Measurements from ENCODE around the gene DUT. TPM values are rescaled to one million over a fixed set of nuclear protein-coding genes. Genes with fewer than 3 reads are reported as not detected.

The DUT gene
- total RNA-seq, 3 donors from 2014 or later = 101 to 105 (median 105) TPM

DNA sequence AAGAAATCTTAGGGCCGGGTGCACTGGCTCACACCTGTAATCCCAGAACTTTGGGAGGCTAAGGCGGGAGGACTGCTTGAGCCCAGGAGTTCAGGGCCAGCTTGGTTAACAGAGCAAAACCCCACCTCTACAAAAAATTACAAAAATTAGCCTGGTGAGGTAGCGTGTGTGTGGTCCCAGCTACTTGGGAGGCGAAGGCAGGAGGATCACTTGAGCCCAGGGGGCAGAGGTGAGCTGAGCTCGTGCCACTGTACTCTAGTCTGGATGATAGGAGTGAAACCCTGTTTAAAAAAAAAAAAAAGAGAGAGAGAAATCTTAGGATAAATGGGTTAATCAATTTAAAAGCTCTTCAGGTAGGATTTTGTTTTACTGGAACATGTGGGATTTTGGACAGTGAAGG lies 31.2 kb upstream of the DUT start:
- DNase-seq (ENCODE audit: low spot score in 2 of 2) = no peak
- Histone ChIP-seq H3K9me3 (no peaks in the 10 kb centered on the region), H3K27ac (no peak overlapping the region), H3K27me3 (no peaks in the 10 kb centered on the region), H3K36me3 (no peaks in the 10 kb centered on the region), H3K4me3 (no peak overlapping the region), H3K4me1 (no peaks in the 10 kb centered on the region)
- intact Hi-C loops (cut with DNase I; ENCODE audit: low total_unique reads) = no loop called here
- TF ChIP-seq, protein P1, sequence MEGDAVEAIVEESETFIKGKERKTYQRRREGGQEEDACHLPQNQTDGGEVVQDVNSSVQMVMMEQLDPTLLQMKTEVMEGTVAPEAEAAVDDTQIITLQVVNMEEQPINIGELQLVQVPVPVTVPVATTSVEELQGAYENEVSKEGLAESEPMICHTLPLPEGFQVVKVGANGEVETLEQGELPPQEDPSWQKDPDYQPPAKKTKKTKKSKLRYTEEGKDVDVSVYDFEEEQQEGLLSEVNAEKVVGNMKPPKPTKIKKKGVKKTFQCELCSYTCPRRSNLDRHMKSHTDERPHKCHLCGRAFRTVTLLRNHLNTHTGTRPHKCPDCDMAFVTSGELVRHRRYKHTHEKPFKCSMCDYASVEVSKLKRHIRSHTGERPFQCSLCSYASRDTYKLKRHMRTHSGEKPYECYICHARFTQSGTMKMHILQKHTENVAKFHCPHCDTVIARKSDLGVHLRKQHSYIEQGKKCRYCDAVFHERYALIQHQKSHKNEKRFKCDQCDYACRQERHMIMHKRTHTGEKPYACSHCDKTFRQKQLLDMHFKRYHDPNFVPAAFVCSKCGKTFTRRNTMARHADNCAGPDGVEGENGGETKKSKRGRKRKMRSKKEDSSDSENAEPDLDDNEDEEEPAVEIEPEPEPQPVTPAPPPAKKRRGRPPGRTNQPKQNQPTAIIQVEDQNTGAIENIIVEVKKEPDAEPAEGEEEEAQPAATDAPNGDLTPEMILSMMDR (IDR thresholded peaks at IDR 0.05) = no peak
- TF ChIP-seq POLR2A (IDR thresholded peaks at IDR 0.05) (no peak), POLR2AphosphoS5 (IDR thresholded peaks at IDR 0.05) (no peak)

GRCh38 chr15:48304398-48304797 lies 26.8 kb upstream of the DUT start:
- no peak for DNase-seq (ENCODE audit: low spot score in 2 of 2)
- Histone ChIP-seq H3K4me1 (no peaks in the 10 kb centered on the region), H3K27me3 (no peaks in the 10 kb centered on the region), H3K36me3 (no peaks in the 10 kb centered on the region), H3K4me3 (no peak overlapping the region), H3K9me3 (no peaks in the 10 kb centered on the region), H3K27ac (no peak overlapping the region)
- intact Hi-C loops (cut with DNase I; ENCODE audit: low total_unique reads) = no loop called here
- TF ChIP-seq POLR2AphosphoS5 (IDR thresholded peaks at IDR 0.05) (no peak), POLR2A (IDR thresholded peaks at IDR 0.05) (no peak)
- TF ChIP-seq, protein P1 (IDR thresholded peaks at IDR 0.05) = no peak

DNA sequence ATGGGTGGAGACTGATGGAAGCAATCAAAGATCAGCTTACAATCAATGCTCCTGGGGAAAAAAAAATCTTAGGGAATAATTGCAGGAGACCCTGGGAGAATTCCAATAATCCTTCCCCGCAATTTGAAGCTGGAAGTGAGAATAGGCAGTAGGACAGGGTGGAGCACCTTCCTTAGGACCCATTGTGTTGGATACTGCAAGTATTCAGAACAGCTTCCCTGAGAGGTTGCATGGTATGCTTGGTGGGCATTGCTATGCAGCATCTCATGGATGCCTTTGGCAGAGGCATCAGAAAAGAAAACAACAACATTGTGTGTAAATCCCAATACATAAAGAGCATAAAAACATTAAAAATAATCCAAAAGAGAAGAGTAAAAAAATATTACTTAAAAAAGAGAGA lies 24.6 kb upstream of the DUT start:
- Histone ChIP-seq H3K9me3 (no peaks in the 10 kb centered on the region), H3K36me3 (no peaks in the 10 kb centered on the region), H3K27me3 (no peaks in the 10 kb centered on the region), H3K4me1 (no peaks in the 10 kb centered on the region), H3K4me3 (no peak overlapping the region), H3K27ac (no peak overlapping the region)
- intact Hi-C loops (cut with DNase I; ENCODE audit: low total_unique reads) = no loop called here
- no peak for TF ChIP-seq POLR2AphosphoS5 (IDR thresholded peaks at IDR 0.05)
- TF ChIP-seq POLR2A (IDR thresholded peaks at IDR 0.05) = no peak
- TF ChIP-seq, protein P1 (IDR thresholded peaks at IDR 0.05) = no peak
- no peak for DNase-seq (ENCODE audit: low spot score in 2 of 2)

DNA sequence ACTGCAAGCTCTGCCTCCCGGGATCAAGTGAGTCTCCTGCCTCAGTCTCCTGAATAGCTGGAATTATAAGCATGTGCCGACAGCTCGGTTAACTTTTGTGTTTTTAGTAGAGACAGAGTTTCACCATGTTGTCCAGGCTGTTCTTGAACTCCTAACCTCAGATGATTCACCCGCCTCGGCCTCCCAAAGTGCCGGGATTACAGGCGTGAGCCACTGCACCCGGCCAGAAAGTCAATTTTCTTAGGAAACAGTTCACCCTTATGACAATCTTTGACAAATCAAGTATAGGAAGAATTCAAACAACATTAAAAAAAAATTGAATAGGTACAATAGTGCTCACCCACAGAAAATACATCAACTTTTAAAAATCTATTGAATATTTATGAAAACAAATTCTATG lies 23.6 kb upstream of the DUT start:
- H3K4me1 ChIP-seq = no peaks in the 10 kb centered on the region
- no peaks in the 10 kb centered on the region for H3K36me3 ChIP-seq
- TF ChIP-seq POLR2A (IDR thresholded peaks at IDR 0.05) (no peak), POLR2AphosphoS5 (IDR thresholded peaks at IDR 0.05) (no peak)
- TF ChIP-seq, protein P1 (IDR thresholded peaks at IDR 0.05) = no peak
- no peak for DNase-seq (ENCODE audit: low spot score in 2 of 2)
- no peak overlapping the region for H3K27ac ChIP-seq
- intact Hi-C loops (cut with DNase I; ENCODE audit: low total_unique reads) = no loop called here
- H3K27me3 ChIP-seq = no peaks in the 10 kb centered on the region
- no peak overlapping the region for H3K4me3 ChIP-seq
- H3K9me3 ChIP-seq = no peaks in the 10 kb centered on the region

DNA sequence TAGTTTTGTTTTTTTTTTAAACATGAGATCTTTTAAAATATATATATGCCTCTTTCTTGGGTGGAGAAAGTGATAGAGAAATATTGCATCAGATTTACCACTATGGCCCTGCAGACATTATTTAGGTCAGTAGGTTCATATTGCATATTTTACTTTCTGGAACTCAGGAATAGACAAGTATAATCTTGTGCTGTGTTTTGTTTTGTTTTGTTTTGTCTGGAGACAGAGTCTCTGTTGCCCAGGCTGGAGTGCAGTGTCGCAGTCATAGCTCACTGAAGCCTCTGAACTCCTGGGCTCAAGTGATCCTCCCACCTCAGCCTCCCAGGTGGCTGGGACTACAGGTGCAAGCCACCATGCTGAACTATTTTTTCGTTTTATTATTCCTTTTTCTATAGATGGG lies 21.5 kb upstream of the DUT start:
- intact Hi-C loops (cut with DNase I; ENCODE audit: low total_unique reads) = no loop called here
- Histone ChIP-seq H3K9me3 (no peaks in the 10 kb centered on the region), H3K4me3 (no peak overlapping the region), H3K27ac (no peak overlapping the region), H3K4me1 (no peaks in the 10 kb centered on the region), H3K36me3 (no peaks in the 10 kb centered on the region), H3K27me3 (no peaks in the 10 kb centered on the region)
- no peak for DNase-seq (ENCODE audit: low spot score in 2 of 2)
- TF ChIP-seq, protein P1 (IDR thresholded peaks at IDR 0.05) = no peak

All from breast epithelium (tissue), 4 donors.